HL-60 (cell line): ENCODE results near the gene TPCN2.

Experiments used
- DNase-seq, 2 experiments: peaks; one replicate each; pipeline ENCODE4 v3.0.0-alpha.2; 2010 to 2020; ENCODE audit warnings: low read depth in 1 of 2, low spot score in 1 of 2
- H3K27ac ChIP-seq: fragments of 250-450 bp; sonication (Bioruptor Pico); replicated peaks from 2 replicates; pipeline ENCODE4 v1.5.1; 2020; ENCODE audit warnings: mild to moderate bottlenecking, moderate library complexity
- H3K27me3 ChIP-seq: fragments of 250-450 bp; sonication (Bioruptor Pico); 2 replicates; pipeline ENCODE4 v1.5.1; 2021; ENCODE audit warnings: mild to moderate bottlenecking, moderate library complexity; ENCODE audit not compliant: insufficient read depth, poor library complexity, severe bottlenecking
- H3K4me3 ChIP-seq: replicated peaks from 2 replicates; pipeline ENCODE4 v1.5.1; 2011; ENCODE audit warnings: mild to moderate bottlenecking, control low read depth, low read length; ENCODE audit not compliant: insufficient read depth
- CTCF ChIP-seq: IDR thresholded peaks from one replicate; pipeline ENCODE4 v1.5.1; 2011; ENCODE audit warnings: low read length, control low read depth, inconsistent platforms; ENCODE audit not compliant: insufficient read depth
- GABPA ChIP-seq: IDR thresholded peaks from 2 replicates; pipeline ENCODE4 v1.6.1; 2012; ENCODE audit warnings: low read depth
- POLR2AphosphoS5 ChIP-seq: IDR thresholded peaks from 2 replicates; pipeline ENCODE4 v1.6.1; 2012; ENCODE audit warnings: low read depth
- SPI1 ChIP-seq: IDR thresholded peaks from 2 replicates; pipeline ENCODE4 v1.6.1; 2012; ENCODE audit warnings: low read depth, mild to moderate bottlenecking, borderline replicate concordance
- TF ChIP-seq, protein P1 (sequence below): IDR thresholded peaks from 2 replicates; pipeline ENCODE4 v1.6.1; 2012; ENCODE audit warnings: low read depth; ENCODE audit not compliant: insufficient replicate concordance

Gene TPCN2

GRCh38 chr11:69119190-69119589 is 70.5 kb downstream of the TPCN2 start:
- DNase-seq: no peak
- no peak for TF ChIP-seq CTCF
- no peak for TF ChIP-seq POLR2AphosphoS5
- no peak for TF ChIP-seq SPI1
- no peak for TF ChIP-seq GABPA
- TF ChIP-seq, protein P1, sequence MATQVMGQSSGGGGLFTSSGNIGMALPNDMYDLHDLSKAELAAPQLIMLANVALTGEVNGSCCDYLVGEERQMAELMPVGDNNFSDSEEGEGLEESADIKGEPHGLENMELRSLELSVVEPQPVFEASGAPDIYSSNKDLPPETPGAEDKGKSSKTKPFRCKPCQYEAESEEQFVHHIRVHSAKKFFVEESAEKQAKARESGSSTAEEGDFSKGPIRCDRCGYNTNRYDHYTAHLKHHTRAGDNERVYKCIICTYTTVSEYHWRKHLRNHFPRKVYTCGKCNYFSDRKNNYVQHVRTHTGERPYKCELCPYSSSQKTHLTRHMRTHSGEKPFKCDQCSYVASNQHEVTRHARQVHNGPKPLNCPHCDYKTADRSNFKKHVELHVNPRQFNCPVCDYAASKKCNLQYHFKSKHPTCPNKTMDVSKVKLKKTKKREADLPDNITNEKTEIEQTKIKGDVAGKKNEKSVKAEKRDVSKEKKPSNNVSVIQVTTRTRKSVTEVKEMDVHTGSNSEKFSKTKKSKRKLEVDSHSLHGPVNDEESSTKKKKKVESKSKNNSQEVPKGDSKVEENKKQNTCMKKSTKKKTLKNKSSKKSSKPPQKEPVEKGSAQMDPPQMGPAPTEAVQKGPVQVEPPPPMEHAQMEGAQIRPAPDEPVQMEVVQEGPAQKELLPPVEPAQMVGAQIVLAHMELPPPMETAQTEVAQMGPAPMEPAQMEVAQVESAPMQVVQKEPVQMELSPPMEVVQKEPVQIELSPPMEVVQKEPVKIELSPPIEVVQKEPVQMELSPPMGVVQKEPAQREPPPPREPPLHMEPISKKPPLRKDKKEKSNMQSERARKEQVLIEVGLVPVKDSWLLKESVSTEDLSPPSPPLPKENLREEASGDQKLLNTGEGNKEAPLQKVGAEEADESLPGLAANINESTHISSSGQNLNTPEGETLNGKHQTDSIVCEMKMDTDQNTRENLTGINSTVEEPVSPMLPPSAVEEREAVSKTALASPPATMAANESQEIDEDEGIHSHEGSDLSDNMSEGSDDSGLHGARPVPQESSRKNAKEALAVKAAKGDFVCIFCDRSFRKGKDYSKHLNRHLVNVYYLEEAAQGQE: no peak
- no peak overlapping the region for H3K27ac ChIP-seq

DNA sequence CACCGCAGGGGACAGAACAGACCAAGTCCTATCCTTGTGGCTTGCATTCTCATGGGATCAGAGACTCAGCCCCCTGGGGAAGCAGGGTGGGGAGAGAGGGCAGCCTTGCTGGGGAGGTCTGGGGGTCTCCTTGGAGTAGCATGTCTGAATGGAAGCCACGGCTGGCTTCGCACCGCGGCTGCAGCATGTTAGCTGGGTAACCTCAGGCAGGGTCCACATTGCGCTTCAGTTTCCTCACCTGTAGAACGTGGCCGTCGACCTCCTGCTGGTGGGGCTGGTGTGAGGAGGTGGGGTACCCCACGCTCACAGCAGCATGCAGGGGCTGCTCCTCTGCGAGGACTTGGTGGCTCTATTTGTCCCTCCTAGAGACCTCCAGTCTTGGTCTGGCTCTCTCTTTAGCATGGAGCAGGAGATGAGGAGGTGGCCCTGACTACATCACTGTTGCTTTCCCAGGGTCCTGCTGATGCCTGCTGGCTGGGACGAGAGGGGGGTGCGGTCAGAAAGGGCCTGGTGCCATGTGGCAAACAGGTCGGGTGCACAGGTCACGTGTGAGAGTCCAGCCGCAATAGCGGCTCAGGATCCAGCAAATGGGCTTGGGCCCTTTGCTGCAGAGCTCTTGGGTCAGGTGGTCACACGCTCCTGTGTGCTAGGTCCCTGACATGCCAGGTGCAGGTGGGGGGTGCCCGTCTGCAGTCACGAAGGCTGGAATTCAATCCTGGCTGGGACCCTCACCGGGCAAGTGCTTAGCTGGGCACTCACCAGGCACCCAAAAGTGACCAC is 71.6 kb downstream of the TPCN2 start:
- no peak overlapping the region for H3K27ac ChIP-seq
- TF ChIP-seq, protein P1: no peak
- TF ChIP-seq POLR2AphosphoS5 (no peak), SPI1 (no peak), GABPA (no peak), CTCF (no peak)
- H3K27me3 ChIP-seq: no peaks in the 10 kb centered on the region
- no peak overlapping the region for H3K4me3 ChIP-seq
- no peak for DNase-seq

More at GRCh38 chr11:69119190-69119589, 70.5 kb downstream of the TPCN2 start:
- Histone ChIP-seq H3K27me3 (no peaks in the 10 kb centered on the region), H3K4me3 (no peak overlapping the region)

DNA sequence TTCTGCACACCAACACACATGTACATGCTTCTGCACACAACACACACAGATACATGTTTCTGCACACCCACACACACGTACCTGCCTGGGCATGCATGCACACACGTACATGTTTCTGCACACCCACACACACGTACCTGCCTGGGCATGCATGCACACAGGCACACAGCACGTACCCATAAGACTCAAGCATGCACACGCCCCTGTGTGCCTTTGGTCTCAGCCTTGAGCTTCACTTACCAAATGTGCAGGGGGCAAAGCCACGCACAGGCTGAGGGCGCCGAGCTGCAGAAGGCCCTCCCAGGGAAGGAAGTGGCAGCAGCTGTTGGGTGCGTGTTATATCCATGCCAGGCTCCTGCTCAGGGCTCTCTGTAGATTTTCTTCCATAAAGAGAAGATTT is 72.3 kb downstream of the TPCN2 start:
- no peak for DNase-seq
- H3K27ac ChIP-seq: no peak overlapping the region
- H3K4me3 ChIP-seq: no peak overlapping the region
- no peaks in the 10 kb centered on the region for H3K27me3 ChIP-seq
- TF ChIP-seq POLR2AphosphoS5: no peak

DNA sequence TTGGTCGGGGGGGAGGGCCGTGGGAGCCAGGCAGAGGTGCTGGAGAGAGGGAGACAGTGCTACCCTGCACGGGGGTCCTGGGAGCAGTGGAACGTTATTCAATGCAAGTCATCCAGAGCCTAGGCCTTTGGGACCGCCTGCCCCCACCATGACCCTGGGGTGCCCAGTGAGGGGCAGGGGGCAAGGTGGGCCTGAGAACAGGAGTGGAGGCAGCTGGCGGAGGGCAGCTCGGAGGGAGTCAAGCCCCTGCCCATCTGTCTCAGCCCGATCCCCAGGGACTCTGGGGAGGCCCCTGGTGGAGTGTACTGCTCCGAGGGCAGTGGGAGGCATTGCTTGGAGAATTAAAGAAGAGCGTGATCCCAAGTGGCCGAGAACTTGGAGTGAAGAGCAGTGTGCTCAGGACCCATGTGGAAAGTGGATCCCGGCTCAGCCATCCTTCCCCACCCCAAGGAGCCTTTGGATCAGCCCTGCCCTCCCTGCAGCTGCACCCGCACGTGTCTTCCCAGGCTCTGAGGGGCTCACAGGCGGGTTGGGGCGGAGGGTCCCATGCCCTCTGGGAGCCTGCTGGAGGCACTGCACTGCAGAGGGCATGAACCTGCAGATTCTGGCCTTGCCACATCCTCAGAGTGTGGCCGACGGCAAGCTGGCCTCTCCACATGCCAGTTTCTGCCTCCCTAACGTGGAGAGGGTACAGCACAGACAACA is 73.0 kb downstream of the TPCN2 start:
- no peak overlapping the region for H3K27ac ChIP-seq
- no peaks in the 10 kb centered on the region for H3K27me3 ChIP-seq
- TF ChIP-seq POLR2AphosphoS5 (no peak), SPI1 (no peak), GABPA (no peak)
- TF ChIP-seq, protein P1: no peak
- no peak overlapping the region for H3K4me3 ChIP-seq
- no peak for DNase-seq
